Stomach (tissue), 4 donors: ENCODE results near the gene MYOCOS.

Experiments used
- CTCF ChIP-seq, 7 experiments: fragments of 450-650 bp in 4 of 7; fragments of 200-600 bp in 3 of 7; sonication (generic) in 3 of 7; IDR thresholded peaks; one replicate each; pipeline ENCODE4 v1.5.1; 2016 to 2019; ENCODE audit warnings: antibody characterized with exemption in 7 of 7, control low read depth in 2 of 7, mild to moderate bottlenecking in 1 of 7
- EP300 ChIP-seq: sonication (generic); formaldehyde crosslinking; IDR thresholded peaks from one replicate; pipeline ENCODE4 v1.6.1; 2017; ENCODE audit warnings: antibody characterized with exemption
- POLR2A ChIP-seq, 4 donors: fragments of 450-650 bp; IDR thresholded peaks; one replicate each; pipeline ENCODE4 v1.6.1; 2016; ENCODE audit warnings: antibody characterized with exemption in 4 of 4, control low read depth in 2 of 4, mild to moderate bottlenecking in 1 of 4, moderate library complexity in 1 of 4

DNA sequence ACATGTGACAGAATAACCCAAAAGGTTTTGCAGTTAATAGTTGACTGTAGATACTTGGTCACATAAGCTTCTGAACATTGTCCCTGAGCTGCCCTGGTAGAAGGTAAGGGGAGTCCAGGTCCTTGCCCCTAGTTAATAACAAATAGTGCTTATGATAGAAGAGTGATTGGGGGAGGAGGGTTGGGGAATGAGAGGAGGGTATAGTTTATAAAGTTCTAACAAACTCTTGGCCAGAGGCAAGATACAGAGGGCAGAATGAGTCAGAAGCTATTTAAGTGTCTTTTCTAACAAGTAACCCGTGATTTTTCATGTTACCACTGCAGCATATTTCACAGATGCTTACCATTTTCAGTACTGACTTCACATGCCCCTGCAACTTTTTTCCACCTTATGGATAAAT lies 26.7 kb upstream of the MYOCOS start:
- TF ChIP-seq CTCF (IDR thresholded peaks at IDR 0.05), result no peak
- TF ChIP-seq POLR2A (IDR thresholded peaks at IDR 0.05), result no peak
- TF ChIP-seq EP300, result no peak
